Activated naive CD4-positive, alpha-beta T cell treated with anti-CD3 and anti-CD28 coated beads, Interleukin-2, amount 10 ng/mL, durations not matched to agents 7 days and 5 days (primary cell): ENCODE data around the gene ME3.
"Not testable (repeated sequence)": the region's sequence is repeated elsewhere in the genome, so short reads cannot be mapped to it uniquely, and the experiment has no call there.

Experiments used
- CTCF ChIA-PET: fragments of 350-600 bp; sonication (Branson Sonifier 250); formaldehyde crosslinking; loops from one replicate; lab custom pipeline; 2021; ENCODE audit warnings: antibody characterized with exemption; lab: Charles Lee
- DNase-seq: peaks from one replicate; pipeline ENCODE4 v3.0.0-alpha.2; 2020
- H3K27ac Mint-ChIP-seq: one replicate; pipeline ENCODE4 v1.8.0; 2021; ENCODE audit warnings: mild to moderate bottlenecking, moderate library complexity, mixed read lengths
- H3K27me3 Mint-ChIP-seq: one replicate; pipeline ENCODE4 v1.8.0; 2021; ENCODE audit warnings: mild to moderate bottlenecking, mixed read lengths
- H3K36me3 Mint-ChIP-seq: one replicate; pipeline ENCODE4 v1.8.0; 2021; ENCODE audit warnings: mixed read lengths
- H3K4me1 Mint-ChIP-seq: one replicate; pipeline ENCODE4 v1.8.0; 2021; ENCODE audit warnings: mixed read lengths
- H3K4me3 Mint-ChIP-seq: one replicate; pipeline ENCODE4 v1.8.0; 2021; ENCODE audit warnings: mild to moderate bottlenecking, moderate library complexity, mixed read lengths
- H3K9me3 Mint-ChIP-seq: one replicate; pipeline ENCODE4 v1.8.0; 2021; ENCODE audit warnings: mixed read lengths

ME3 gene

GRCh38 chr11:86575208-86575855 is 97.1 kb downstream of the ME3 start:
- Mint-ChIP-seq H3K4me3 (no peak overlapping the region), H3K27me3 (no peaks in the 10 kb centered on the region), H3K27ac (no peak overlapping the region), H3K36me3 (no peaks in the 10 kb centered on the region), H3K4me1 (no peaks in the 10 kb centered on the region), H3K9me3 (no peaks in the 10 kb centered on the region)
- no peak for DNase-seq
- CTCF ChIA-PET = no interaction called here

DNA sequence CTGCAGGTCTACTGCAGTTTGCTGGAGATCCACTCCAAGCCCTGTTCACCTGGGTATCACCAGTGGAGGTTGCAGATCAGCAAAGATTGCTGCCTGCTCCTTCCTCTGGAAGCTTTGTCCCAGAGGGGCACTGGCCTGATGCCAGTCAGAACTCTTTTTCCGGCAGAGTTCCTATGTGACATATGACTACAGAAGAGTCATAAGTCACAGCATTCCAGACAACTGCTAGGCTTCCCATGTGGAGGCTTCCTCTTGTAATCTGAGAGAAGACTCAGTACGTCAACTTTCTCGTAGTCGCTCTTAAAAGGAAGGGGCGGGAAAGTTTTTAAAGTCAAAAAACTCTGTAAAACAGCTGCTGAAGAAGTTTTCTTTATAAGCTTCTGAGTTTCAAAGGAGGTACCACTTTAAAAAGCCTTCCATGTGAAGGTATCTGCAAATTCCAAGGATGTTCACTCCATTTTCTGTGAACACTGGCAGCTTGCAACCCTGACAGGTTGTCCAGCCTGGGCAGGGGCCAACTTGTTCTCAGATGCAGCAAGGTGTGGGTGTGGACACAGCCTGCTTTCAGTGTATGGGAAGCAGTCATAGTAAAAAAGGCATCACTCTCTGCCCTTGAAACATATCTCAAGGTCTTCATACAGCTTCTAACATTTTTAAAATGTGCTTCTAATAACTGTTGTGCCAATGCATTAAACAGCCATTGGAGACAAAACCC is 97.8 kb downstream of the ME3 start:
- Mint-ChIP-seq H3K4me1 (no peaks in the 10 kb centered on the region), H3K9me3 (no peaks in the 10 kb centered on the region), H3K27me3 (no peaks in the 10 kb centered on the region), H3K36me3 (no peaks in the 10 kb centered on the region), H3K4me3 (no peak overlapping the region), H3K27ac (no peak overlapping the region)
- CTCF ChIA-PET = no interaction called here
- DNase-seq = no peak

DNA sequence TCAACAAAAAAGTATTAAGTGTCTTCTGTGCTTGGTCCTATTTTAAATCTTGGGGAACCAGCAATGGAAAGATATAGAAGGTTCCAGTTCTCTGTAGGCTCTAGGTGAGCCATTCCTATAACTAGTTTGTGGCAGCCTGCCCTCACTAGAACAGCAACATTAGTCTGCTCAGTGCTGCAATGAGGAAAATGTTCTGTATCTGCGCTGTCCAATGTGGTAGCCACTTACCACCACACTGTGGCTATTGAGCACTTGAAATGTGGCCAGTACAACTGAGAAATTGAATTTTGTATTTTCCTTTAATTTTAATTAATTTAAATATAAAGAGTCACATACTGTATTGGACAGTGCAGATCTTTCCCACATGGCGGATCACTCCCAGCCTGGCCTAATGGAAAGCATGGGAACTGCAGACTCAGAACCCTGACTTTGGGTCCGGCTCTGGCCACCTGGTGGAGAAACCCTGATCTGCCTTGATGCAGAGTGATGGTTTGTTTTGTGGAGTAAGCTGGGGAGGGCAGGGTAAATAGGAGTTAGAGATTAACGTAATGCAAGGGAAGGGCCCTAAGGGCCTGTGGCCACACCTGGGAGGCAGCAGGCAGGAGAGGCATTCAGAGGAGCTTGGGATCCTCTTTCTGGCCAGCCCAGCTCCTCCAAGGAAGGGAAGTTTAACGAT is 101.0 kb downstream of the ME3 start:
- Mint-ChIP-seq H3K36me3 (no peaks in the 10 kb centered on the region), H3K4me3 (no peak overlapping the region), H3K27me3 (no peaks in the 10 kb centered on the region), H3K27ac (no peak overlapping the region), H3K9me3 (no peaks in the 10 kb centered on the region), H3K4me1 (no peaks in the 10 kb centered on the region)
- CTCF ChIA-PET = interaction anchor here (0.7 kb wide), 1 partner anchor 38 kb away, joined by 3 read pairs; no protein-coding TSS in a partner anchor
- no peak for DNase-seq

DNA sequence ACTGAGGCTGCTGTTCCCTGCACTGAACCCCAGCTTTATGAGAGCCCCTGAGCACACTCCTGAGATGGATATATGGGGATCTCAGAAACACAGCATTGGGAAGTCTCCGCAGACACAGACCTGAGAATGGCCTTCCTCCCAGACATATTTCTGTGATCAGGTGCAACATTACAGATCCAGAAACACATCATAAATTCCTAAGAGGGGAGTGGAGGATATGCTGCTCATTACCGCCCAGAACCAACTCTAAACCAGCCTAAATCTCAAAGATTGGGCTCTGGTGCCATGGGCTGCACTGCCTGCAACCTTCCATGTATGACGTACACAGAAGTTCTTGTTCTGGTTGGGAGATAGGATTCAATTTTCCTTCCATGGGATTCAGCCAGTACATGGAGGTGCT is 102.0 kb downstream of the ME3 start:
- no peak overlapping the region for H3K27ac Mint-ChIP-seq
- CTCF ChIA-PET = no interaction called here
- no peak overlapping the region for H3K4me3 Mint-ChIP-seq
- no peaks in the 10 kb centered on the region for H3K4me1 Mint-ChIP-seq
- H3K27me3 Mint-ChIP-seq = no peaks in the 10 kb centered on the region
- no peak for DNase-seq
- H3K36me3 Mint-ChIP-seq = no peaks in the 10 kb centered on the region
- no peaks in the 10 kb centered on the region for H3K9me3 Mint-ChIP-seq

- Mint-ChIP-seq H3K9me3 (no peaks in the 10 kb centered on the region), H3K27ac (no peak overlapping the region), H3K4me3 (no peak overlapping the region), H3K27me3 (no peaks in the 10 kb centered on the region), H3K36me3 (no peaks in the 10 kb centered on the region), H3K4me1 (no peaks in the 10 kb centered on the region)
- CTCF ChIA-PET = no interaction called here
- no peak for DNase-seq
Observed at GRCh38 chr11:86570020-86570419, 102.4 kb downstream of the ME3 start.

DNA sequence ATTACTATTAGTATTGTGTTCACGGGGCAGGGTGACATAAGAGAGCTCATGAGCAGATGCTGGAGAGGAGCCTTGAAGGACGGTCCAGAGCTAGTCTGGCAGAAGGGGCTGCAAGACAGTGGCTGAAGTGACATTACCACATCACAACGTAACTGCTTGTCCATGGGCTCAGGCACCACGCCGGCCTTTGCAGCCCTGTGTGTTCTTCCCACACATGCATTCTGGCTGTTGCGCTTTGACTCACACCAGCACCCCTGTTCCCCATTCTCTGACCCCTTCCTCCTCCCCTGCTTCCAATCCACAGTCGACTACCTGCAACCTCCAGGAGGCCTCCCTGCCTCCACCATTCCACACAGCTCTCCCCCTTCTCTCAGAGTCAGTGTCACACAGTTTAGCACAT is 103.3 kb downstream of the ME3 start:
- Mint-ChIP-seq H3K4me3 (no peak overlapping the region), H3K27me3 (no peaks in the 10 kb centered on the region), H3K36me3 (no peaks in the 10 kb centered on the region), H3K9me3 (no peaks in the 10 kb centered on the region), H3K27ac (no peak overlapping the region), H3K4me1 (no peaks in the 10 kb centered on the region)
- CTCF ChIA-PET = interaction anchor here (1.3 kb wide), 1 partner anchor 18 kb away, joined by 4 read pairs; no protein-coding TSS in a partner anchor
- no peak for DNase-seq

GRCh38 chr11:86565801-86566312 is 106.6 kb downstream of the ME3 start:
- H3K4me1 Mint-ChIP-seq = no peaks in the 10 kb centered on the region
- peaks cover 4% of the 10 kb centered on the region for H3K27me3 Mint-ChIP-seq
- H3K27ac Mint-ChIP-seq = no peak overlapping the region
- H3K4me3 Mint-ChIP-seq = no peak overlapping the region
- no peaks in the 10 kb centered on the region for H3K36me3 Mint-ChIP-seq
- peaks cover 3% of the 10 kb centered on the region for H3K9me3 Mint-ChIP-seq
- DNase-seq = no peak
- CTCF ChIA-PET = no interaction called here

- H3K4me3 Mint-ChIP-seq = no peak overlapping the region
- H3K27me3 Mint-ChIP-seq = peaks cover 4% of the 10 kb centered on the region
- H3K9me3 Mint-ChIP-seq = peaks cover 3% of the 10 kb centered on the region
- CTCF ChIA-PET = no interaction called here
- no peaks in the 10 kb centered on the region for H3K4me1 Mint-ChIP-seq
- H3K27ac Mint-ChIP-seq = no peak overlapping the region
- no peak for DNase-seq
- no peaks in the 10 kb centered on the region for H3K36me3 Mint-ChIP-seq
Observed at GRCh38 chr11:86565388-86565787, 107.0 kb downstream of the ME3 start.

GRCh38 chr11:86562842-86563241 is 109.6 kb downstream of the ME3 start:
- H3K4me3 Mint-ChIP-seq, CTCF ChIA-PET: not testable (repeated sequence)

DNA sequence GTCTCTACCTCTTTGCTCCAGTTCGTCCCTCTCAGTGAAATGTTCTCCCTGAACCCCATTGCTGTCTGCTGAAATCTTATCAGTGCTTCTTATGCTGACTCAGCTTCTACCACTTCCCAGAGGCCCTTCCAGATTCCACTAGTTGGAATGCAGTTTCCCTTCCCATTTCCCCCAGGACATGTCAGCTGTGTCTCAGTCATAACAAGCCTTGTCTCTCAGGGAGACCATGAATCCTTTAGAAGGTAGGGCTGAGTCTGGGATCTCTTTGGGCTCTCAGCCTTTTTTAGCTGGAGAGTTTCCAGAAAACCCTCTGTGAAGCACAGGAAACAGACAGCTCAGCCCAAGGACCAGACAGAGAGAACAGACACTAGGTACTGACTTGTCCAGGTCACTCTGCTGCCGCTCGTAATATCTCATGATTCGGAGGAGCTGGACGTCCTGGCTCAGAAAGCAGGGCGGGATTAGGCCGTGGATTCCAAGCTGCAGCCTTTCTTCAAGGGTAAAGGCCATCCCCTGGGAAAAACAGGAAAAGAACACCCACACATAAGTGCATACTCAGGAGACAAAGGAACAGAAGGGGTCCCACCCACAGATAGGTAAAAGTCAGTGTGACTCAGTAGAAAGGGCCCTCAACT is 113.0 kb downstream of the ME3 start:
- H3K27ac Mint-ChIP-seq = no peak overlapping the region
- H3K27me3 Mint-ChIP-seq = peaks cover 4% of the 10 kb centered on the region
- CTCF ChIA-PET = no interaction called here
- no peaks in the 10 kb centered on the region for H3K36me3 Mint-ChIP-seq
- no peak overlapping the region for H3K4me3 Mint-ChIP-seq
- H3K9me3 Mint-ChIP-seq = peaks cover 4% of the 10 kb centered on the region
- H3K4me1 Mint-ChIP-seq = no peaks in the 10 kb centered on the region
- no peak for DNase-seq

More at GRCh38 chr11:86562842-86563241, 109.6 kb downstream of the ME3 start:
- not testable (repeated sequence) for H3K27me3 Mint-ChIP-seq, DNase-seq, H3K36me3 Mint-ChIP-seq, H3K27ac Mint-ChIP-seq, H3K4me1 Mint-ChIP-seq, H3K9me3 Mint-ChIP-seq

GRCh38 chr11:86558841-86559240 is 113.6 kb downstream of the ME3 start:
- CTCF ChIA-PET = no interaction called here
- peaks cover 4% of the 10 kb centered on the region for H3K9me3 Mint-ChIP-seq
- DNase-seq = no peak
- H3K27ac Mint-ChIP-seq = no peak overlapping the region
- H3K27me3 Mint-ChIP-seq = peaks cover 4% of the 10 kb centered on the region
- no peak overlapping the region for H3K4me3 Mint-ChIP-seq
- H3K36me3 Mint-ChIP-seq = no peaks in the 10 kb centered on the region
- H3K4me1 Mint-ChIP-seq = no peaks in the 10 kb centered on the region

- CTCF ChIA-PET = no interaction called here
- Mint-ChIP-seq H3K4me1 (no peaks in the 10 kb centered on the region), H3K36me3 (no peaks in the 10 kb centered on the region), H3K9me3 (peaks cover 2% of the 10 kb centered on the region), H3K27me3 (no peaks in the 10 kb centered on the region), H3K4me3 (no peak overlapping the region), H3K27ac (no peak overlapping the region)
- DNase-seq = no peak
Observed at GRCh38 chr11:86558207-86558606, 114.2 kb downstream of the ME3 start.

GRCh38 chr11:86555866-86556265 is 116.5 kb downstream of the ME3 start:
- Mint-ChIP-seq H3K36me3 (no peaks in the 10 kb centered on the region), H3K4me3 (no peak overlapping the region), H3K4me1 (no peaks in the 10 kb centered on the region), H3K27me3 (no peaks in the 10 kb centered on the region), H3K9me3 (peaks cover 2% of the 10 kb centered on the region), H3K27ac (no peak overlapping the region)
- CTCF ChIA-PET = no interaction called here
- no peak for DNase-seq

- Mint-ChIP-seq H3K9me3 (peaks cover 2% of the 10 kb centered on the region), H3K4me3 (no peak overlapping the region), H3K27ac (no peak overlapping the region), H3K36me3 (no peaks in the 10 kb centered on the region), H3K27me3 (no peaks in the 10 kb centered on the region), H3K4me1 (no peaks in the 10 kb centered on the region)
- CTCF ChIA-PET = no interaction called here
- no peak for DNase-seq
Observed at GRCh38 chr11:86555401-86555800, 117.0 kb downstream of the ME3 start.
